HG02852 (cell line): ENCODE measurements around the gene COL23A1.

ENCODE experiments used
- ATAC-seq: cut with Tn5 transposase; IDR thresholded peaks from one replicate; pipeline ENCODE4 v1.9.1; 2021; ENCODE audit warnings: mild to moderate bottlenecking, moderate library complexity; ENCODE audit not compliant: unreplicated experiment

COL23A1 gene

DNA sequence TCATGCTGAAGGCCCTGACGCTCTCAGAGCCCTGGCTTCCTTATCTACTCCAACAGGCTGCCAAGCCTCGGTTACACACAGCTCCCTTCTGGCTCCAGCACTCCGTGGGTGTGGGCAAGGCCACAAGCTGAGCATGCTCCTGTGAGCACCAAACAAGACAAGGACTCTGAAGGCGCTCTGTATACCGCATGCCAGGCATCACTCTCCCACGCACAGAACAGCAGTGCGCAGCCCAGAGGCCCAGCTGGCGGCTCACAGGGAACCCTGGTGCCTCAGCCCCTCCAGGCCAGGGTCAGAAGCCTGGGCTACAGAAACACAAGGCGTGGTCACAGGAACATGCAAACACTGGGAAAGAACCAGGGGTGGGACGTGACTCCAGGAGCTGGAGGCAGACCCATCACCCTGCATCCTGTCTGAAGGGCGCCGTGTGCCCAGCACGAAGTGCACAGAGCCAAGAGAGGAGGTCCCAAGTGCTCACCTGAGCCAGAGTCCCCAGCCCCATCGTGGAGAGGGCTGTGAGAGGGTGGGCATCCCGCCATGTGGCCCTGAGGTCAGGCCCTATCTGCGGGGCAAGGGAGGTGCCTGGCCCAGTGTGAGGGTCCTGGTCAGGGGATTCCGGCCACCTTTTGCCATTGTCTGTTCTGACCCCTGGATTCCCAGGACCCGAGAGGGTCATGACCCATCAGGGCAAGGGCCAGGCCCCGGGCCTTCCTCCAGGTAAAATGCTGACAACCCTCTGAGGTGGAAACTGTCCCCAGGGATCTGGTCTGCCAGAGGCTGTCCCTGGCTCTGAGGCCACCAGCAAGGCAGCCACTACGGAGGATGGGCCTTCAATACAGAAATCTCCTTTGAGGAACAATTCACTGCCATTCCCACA, 54.7 kb downstream of the COL23A1 start:
- ATAC-seq = no peak

DNA sequence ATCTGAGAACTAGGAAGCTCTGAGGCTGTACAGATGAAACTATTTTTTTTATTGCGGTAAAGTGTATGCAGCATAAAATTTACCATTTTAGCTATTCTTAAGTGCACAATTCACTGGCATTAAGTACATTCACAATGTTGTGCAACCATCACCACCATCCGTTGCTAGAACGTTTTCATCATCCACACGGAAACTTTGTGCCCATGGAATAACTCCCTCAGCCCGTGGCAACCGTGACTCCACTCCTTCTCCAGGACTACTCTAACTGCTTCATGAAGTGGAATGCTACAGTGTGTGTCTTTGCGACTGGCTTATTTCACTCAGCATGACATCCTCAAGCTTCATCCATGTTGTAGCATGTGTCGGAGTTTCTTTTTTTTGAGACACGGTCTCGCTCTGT, 57.1 kb downstream of the COL23A1 start:
- ATAC-seq = no peak

DNA sequence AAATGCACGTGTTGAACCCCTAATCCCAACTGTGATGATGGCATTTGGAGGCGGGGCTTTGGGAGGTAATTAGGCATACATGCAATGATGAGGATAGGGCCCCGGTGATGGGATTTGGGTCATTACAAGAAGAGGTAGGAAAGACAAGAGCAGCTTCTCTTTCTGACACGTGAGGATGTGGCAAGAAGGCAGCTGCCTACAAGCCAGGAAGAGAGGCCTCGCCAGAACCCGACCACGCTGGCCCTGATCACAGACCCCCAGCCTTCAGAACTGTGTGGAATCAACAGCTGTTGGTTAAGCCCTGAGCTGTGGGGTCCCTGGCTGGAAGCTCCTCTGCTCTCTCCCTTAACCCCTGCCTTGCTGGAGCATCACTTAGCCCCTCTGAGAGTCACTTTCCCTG, 57.5 kb downstream of the COL23A1 start:
- ATAC-seq = no peak

DNA sequence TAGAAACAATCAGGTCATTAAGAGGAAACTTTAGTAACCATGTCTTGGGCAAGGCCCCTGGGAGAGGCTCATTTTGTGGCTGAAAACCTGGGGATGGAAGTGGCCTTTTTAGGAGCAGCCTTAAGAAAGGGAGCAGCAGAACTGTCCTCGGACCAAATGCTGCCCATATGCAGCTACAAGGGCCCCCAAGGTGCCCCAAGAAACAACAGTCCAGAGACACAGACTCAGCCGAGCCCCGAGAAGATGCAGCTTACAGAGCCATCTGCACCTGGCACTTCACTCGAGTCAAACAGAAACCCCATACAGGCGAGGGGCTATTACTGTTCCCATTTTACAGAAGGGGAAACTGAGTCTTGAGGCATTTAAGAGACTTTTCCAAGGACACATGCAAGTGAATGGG, 58.0 kb downstream of the COL23A1 start:
- no peak for ATAC-seq

DNA sequence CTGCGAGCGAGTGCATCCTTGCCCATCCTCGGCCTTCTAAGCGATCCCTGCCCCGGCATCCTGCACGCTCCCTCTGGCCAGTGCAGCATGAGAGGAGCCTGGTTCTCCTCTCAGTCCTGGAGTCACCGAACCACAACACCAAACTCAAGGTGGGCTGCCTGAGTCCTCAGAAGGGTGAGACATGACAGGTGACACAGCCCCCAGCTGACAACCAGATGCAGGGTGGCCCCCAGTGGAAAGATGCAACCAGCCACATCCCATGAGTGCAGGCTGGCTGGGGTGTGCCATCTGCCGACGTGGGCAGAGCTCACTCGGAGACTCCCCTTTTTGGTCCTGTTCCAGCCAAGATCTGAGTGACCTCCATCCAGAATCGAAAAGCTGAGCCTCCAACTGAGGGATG, 58.4 kb downstream of the COL23A1 start:
- ATAC-seq = no peak

DNA sequence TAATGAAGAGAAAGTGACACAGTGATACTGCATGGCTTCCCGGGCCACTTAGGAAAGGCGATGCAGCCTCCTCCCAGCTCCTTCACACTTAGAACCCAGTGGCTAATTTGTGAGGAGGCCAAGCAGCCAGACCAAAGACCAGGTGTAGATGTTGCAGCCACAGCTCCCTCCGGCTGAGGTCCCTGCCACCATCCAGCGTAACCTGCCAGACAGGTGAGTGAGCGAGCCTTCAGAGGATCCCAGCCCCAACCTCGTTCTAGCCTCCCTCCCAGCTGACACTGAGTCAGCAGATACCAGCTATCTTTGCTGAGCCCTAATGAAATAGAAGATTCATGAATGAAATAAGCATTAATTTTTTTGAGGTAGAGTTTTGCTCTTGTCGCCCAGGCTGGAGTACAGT, 59.7 kb downstream of the COL23A1 start:
- no peak for ATAC-seq

DNA sequence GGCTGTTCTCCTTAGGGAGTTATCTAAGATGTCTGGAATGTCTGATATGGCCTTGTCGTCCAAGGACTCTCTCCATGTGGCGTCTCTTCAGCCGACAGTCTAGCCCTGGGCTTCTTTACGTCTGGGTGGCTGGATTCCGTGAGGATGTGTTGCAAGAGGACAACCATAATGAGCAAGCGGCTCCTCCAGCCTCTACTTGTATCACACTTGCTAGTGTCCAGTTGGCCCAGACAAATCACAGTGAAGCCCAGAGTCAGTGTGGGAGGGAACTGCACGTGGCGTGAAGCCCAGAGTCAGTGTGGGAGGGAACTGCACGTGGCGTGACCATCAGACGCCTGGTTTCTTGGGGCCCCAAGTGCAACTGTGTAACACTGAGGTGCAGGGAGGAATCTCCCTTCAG, 61.1 kb downstream of the COL23A1 start:
- no peak for ATAC-seq

DNA sequence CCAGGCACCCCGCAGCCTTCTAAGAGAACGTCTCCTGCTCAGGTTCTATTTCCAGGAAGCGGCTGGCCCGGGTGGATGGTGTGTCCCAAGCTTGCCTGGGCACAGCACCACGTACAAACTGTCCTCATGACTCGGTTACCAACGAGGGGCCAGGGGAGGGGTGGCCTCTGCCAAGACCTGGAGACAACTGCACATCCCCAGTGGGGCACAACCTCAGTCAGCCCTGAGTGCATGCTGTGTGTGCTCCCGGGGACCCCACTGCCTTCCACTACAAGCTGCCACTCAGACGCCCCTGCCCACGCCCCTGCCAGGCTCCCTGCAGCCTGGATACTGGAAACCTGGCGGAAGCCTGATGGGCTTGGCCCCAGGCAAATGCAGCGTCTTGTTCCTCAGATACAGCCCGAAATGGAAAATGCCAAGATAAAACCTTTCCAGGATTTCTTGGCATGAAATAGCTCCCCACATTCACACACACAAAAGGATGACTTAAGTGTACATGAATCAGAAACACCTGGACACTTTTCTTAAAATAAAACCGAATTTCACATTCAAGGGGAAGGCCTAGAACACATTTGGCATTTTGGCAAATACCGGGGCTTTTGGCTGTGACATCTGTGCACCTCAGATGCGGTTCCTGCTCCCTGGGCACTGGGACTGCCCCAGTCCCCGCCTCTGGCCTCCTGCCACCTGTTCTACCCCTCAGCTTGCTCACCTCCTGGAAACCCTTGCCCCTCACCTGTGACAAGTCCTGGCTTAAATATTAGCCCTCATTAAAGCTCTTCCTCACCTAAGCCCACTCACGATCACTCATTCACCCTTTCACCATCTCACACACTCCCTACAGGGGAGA, 62.5 kb downstream of the COL23A1 start:
- no peak for ATAC-seq

DNA sequence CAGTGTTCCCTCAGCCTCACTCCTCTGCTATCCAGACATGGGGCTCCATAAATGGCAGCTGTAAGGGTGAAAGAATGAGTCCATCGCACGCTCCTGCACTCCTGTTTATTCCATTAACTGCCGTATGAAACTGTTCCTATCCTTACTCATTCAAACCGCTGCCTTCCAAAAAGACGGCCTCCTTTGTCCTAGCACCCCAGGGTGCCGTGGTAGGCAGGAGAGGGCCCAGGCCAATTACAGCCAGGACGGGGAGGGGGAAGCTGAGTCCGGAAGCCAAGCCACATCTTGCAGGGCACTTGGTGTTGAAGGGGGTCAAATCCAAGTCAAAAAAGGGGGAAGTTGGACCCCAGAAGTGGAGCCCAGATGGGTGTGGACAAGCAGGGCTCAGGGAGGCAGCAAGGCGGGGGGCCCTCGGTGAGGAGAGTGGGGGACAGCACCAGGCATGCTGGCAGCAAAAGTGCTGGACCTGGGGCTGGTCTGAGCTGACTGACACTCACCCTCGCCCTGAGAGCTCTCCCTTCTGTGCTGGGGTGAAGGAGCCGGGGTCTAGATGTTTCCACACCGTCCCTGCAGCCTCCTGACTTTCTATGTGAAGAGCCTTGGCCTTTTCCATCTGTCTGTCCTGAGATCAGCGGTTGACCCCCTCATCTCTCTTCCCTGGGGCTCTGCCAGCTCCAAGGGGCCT, 63.3 kb downstream of the COL23A1 start:
- no peak for ATAC-seq

DNA sequence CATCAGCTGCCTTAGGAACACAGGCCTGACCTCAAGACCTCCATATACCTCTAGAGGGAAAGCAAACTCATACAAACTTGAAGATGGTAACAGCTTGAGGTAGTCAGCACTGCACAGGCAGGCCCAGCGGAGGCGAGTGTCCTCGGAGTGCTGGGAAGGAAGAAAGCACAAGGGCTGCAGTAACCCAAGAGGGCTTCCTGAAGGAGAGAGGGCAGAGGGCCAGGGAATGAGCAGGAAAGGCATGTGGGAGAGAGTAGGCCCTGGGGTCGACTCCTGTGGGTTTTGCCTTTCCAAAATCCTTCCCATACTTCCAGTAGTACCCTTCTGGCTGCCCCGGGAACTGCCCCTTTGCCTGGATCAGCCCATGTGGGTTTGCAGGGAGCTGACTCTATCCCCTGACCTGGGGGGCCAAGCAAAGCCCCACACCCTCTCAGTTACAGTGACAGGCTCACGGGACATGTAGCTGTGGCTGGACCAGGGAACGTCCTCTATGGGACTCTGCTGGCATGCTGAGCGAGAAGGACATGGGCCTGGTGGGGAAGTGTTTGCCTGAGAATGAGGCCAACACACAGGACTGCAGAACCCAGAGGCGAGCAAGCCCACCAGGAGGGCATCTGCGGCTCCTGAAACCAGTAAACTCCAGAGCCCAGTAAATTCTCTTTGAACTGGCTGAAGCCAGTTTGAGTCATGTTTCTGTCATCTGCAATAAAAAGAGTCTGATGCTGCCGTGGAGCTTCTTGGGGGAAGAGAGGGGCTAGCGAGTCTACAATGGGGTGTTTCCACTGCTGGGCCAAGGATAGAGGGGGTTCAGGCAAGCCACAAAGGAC, 64.1 kb downstream of the COL23A1 start:
- no peak for ATAC-seq

DNA sequence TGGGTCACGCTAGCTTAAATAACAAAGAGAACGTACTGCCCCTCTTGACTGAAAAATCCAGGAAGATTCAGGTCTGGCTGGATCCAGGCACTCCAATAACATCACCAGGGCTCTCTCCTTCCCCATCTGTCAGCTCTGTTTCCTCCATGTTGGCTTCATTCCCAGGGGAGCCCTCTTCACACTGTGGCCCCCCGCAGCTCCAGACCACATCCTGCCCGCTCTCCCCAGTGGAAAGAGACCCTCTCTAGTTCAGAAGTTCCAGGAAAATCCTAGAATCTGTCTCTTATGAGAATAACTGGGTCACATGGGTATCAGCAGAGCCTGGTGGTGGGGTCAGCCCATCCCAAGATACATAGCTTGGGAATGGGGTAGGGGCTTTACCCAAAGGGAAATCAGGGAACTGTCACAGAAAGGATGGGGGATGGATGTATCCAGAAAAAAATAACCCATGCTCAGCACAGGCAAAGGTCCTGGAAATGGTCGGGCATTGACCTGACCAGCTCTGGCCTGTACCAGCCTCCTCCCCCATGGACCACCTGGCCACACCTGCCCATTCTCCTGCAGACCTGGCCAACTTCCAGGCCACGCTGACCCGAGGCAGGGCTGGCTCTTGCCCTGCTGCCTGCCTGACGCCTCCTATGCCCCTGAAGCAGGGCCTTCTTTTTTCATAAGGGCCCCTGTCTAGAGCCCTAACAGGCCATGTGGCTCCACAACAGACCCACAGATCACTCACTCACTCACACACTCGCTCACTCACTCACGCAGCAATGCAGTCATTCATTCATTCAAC, 65.9 kb downstream of the COL23A1 start:
- ATAC-seq = no peak

DNA sequence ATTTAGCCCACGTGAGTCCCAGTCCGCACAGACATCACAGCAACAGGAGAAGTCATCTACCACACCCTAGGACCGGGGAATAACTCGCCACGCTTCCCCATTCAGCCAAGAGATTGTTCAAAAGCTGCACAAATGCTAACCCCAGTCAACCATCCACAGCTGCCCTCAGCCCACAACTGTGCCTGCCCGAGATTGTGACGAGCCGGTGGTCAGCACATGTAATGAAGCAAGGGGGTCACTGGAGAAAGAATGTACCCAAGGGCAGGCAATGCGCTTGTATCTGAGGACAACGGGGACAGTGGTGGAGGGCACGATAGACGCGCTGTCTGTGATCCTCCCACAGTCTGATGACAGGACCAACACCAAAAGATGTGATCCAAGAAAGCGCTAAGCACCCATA, 67.8 kb downstream of the COL23A1 start:
- no peak for ATAC-seq

DNA sequence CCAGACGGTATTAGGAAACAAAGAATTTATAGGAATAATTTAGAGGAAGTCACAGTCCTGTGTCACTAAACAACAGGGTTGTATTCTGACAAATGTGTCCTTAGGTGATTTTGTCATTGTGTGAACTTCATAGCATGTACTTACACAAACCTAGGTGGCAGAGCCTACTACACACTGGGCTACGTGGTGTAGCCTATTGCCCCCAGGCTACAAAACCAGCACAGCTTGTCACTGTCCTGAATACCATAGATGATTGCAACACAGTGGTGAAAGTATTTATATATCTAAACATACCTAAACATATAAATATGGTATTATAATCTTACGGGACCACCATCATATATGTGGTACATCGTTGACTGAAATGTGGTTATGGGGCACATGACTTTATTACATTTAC, 69.3 kb downstream of the COL23A1 start:
- ATAC-seq = no peak

DNA sequence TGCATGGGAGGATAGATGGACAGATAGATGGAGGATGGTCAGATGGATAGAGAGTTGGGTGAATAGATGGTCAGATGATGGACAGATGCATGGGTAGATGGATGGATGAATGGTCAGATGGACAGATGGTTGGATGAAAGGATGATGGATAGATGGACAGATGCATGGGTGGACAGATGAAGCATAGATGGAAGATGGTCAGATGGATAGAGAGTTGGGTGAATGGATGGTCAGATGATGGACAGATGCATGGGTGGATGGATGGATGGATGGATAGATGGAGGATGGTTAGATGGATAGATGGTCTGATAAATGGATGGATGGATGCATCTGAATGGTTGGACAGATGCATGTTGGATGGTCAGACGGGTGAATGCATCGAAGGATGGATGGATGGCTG, 70.4 kb downstream of the COL23A1 start:
- no peak for ATAC-seq

DNA sequence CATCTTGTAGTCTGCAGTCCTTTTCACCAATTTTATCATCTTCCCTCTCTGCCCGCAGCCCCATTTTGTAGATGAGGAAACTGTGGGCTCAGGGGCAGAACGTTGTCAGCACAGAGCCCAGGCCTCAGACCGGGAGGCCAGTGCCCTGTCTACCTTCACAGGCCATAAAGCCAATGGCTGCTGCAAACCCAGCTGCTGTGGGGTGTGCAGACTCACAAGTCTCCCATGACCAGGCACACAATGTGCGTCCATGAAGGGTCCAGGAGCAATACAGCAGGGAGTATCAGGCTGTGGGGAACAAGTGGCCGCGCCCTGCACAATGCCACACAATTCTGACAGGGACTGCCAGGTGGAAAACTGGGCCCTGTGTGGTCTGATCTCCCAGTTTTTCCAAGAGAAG, 71.0 kb downstream of the COL23A1 start:
- ATAC-seq = no peak

DNA sequence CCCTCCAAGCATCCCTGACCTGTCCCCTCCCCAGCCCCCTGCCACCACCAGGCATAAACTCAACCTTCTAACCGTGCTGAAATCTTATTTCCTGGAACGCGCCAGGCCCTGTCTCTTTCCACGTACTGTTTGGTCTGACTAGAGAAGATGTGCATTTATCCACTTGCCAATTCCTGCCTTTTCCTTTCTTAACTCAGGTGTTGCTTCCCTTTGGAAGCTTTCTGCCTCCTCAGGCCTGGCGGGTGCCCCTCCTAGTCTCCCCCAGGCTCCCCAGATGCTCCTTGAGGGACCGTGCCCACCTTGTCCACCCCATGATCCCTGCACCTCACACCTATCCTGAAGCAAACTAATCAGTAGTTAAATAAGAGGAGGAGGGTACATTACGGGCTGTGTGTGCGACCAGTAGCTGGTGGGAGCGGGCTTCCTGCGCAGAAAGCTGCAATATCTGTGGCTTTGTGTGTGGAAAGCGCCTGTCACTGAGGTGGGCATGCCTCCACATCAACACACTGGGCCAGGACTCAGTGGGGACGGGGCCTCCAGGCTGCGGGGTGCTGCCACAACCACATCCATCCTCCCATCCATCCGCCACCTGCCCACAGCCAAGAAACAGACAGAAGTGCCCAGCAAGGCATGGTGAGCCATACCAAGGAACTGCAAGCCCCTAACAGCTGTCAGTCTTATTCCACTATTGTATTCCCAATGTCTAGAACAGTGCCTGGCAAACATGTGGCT, 73.5 kb downstream of the COL23A1 start:
- no peak for ATAC-seq

DNA sequence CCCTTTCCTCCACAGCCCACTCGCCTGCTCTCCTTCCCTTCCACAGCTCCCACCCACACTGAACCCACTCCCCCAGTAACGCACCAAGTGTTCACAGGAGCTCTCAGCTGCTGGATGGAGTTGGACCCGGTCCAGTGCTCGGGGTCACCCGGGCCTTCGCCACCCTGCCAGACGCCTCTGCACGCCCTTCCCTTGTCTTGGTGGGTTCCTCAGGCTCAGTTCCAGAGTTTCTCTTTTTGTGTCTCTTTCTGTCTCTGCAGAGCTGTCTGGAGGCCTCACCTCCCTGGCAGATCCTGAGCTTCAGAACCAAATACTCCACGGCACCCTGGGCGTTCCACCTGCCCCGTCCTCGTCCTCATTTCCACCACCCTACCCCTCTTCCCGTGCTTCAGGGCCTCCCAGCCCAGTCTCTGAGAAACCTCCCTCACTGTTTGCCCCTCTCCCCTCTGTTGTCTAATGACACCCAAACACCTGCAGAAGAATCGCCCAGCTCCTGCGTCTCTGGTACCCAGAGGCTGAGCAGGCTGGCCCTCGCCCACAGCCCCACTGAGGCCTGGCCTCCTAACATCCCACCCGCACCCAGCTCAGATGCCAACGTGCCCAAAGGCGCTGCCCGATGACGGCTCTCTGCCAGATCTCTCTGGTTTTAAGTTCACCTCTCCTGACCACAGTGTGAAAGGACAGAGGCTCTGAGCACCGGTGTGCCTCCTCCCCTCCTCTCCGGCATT, 74.3 kb downstream of the COL23A1 start:
- no peak for ATAC-seq

DNA sequence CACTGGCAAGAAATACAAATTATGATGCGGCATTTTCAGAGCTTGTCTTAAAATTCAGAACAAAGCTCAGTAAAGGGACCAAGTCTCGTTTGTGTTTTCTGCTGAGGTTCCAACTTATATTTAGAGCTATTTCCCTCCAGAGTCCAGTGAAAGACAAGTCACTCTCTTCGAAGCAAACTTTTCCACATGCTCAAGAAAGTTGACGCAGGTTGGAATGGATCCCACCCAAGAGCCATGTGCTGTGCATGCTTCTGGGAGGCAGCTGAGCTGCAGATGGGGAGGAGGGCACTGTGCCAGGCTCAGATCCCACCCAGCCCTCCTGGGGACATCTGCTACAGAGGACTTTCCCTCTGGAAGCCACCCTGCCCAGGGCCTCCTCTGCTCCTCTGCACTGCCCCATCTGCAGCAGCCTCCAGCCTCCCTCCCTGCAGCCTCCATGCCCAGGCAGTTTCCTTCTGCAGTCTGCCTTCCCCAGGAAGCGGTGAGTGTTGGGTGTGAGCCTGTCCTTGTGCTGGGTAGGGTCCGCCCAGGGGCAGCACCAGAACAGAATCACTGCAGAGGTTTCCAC, 75.3 kb downstream of the COL23A1 start:
- ATAC-seq = no peak
